NCI-H2196 treated with DMSO at 0.1 percent for 48 hours (cell line): Measurements from ENCODE around the gene MYO7B.

Source experiments
- DNase-seq: peaks from one replicate; lab custom pipeline; 2025; ENCODE audit not compliant: unreplicated experiment; lab: John Stamatoyannopoulos, UW

The MYO7B gene

GRCh38 chr2:127623388-127624319 is 88.2 kb downstream of the MYO7B start:
- DNase-seq, result peak; percentile 11

GRCh38 chr2:127624320-127624755 is 88.9 kb downstream of the MYO7B start:
- DNase-seq, result no peak

GRCh38 chr2:127624756-127625571 is 89.5 kb downstream of the MYO7B start:
- no peak for DNase-seq

- DNase-seq, result no peak
Observed at GRCh38 chr2:127625572-127625951, 90.1 kb downstream of the MYO7B start.

- DNase-seq, result no peak
Observed at GRCh38 chr2:127626175-127626574, 90.7 kb downstream of the MYO7B start.

GRCh38 chr2:127626917-127627739 is 91.6 kb downstream of the MYO7B start:
- no peak for DNase-seq

- DNase-seq, result no peak
Observed at GRCh38 chr2:127627740-127628571, 92.5 kb downstream of the MYO7B start.

GRCh38 chr2:127628767-127629614 is 93.5 kb downstream of the MYO7B start:
- no peak for DNase-seq

GRCh38 chr2:127629637-127630036 is 94.2 kb downstream of the MYO7B start:
- no peak for DNase-seq

- no peak for DNase-seq
Observed at GRCh38 chr2:127630096-127630863, 94.8 kb downstream of the MYO7B start.

- DNase-seq, result no peak
Observed at GRCh38 chr2:127630864-127631540, 95.5 kb downstream of the MYO7B start.

- DNase-seq, result no peak
Observed at GRCh38 chr2:127631541-127631996, 96.1 kb downstream of the MYO7B start.

GRCh38 chr2:127631997-127632581 is 96.6 kb downstream of the MYO7B start:
- DNase-seq, result no peak

GRCh38 chr2:127632592-127633489 is 97.4 kb downstream of the MYO7B start:
- DNase-seq, result no peak

GRCh38 chr2:127633556-127634065 is 98.1 kb downstream of the MYO7B start:
- no peak for DNase-seq

- DNase-seq, result no peak
Observed at GRCh38 chr2:127634066-127634617, 98.7 kb downstream of the MYO7B start.
